Measurements from ENCODE around the gene C1orf35.

The C1orf35 gene

DNA sequence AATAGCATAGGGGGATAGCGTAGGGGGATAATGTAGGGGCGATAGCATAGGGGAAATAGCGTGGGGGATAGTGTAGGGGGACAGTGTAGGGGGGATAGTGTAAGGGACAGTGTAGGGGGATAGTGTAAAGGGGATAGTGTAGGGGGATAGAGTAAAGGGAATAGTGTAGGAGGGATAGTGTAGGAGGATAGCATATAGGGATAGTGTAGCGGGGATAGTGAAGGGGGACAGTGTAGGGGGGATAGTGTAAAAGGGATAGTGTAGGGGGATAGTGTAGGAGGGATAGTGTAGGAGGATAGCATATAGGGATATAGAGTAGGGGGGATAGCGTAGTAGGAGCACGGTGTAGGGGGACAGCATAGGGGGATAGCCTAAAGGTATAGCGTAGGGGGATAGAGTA lies 34.8 kb downstream of the C1orf35 start:
- TF ChIP-seq POLR2A (IDR thresholded peaks at IDR 0.05; ENCODE audit: low read length) (no peak), GATA1 (IDR thresholded peaks at IDR 0.05; ENCODE audit: low read depth, low read length) (no peak)
- DNase-seq, result no peak

DNA sequence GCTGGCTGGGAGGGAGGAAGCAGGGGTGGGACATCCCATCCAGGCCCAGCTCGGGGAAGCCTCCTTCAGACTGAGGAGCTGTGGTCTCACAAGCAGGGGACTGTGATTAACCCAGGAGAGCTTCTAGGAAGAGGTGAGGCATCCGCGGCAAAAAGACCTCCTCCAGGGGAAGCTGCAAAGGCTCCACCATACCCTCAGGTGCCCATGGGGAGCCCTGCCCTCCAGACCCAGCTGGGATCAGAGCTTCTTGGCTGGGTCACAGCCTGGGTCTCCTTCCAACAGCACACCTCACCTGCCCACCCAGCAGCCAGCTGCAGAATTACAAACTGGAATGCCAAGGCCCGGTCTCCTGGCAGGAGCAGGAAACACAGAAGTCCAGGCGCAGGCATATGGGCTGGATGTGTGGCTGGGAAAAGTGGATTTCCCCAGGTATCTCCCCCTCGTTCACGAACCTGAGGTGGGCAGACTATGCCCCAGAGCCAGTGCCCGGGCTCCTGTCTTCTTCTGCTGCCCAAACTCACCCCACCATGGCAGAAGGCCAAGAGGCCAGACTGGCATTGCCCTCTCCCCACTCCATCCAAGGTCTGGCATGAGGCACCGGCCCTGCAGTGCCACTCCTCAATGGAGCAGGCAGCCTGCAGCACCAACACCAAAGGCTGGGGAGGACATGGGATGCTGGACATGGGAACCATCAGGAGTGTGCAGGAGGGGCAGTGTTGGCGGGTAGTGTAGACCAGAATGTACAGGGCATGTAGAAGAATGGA lies 36.1 kb downstream of the C1orf35 start:
- DNase-seq, result no peak
- TF ChIP-seq POLR2A (IDR thresholded peaks at IDR 0.05; ENCODE audit: low read length) (no peak), GATA1 (IDR thresholded peaks at IDR 0.05; ENCODE audit: low read depth, low read length) (no peak)

DNA sequence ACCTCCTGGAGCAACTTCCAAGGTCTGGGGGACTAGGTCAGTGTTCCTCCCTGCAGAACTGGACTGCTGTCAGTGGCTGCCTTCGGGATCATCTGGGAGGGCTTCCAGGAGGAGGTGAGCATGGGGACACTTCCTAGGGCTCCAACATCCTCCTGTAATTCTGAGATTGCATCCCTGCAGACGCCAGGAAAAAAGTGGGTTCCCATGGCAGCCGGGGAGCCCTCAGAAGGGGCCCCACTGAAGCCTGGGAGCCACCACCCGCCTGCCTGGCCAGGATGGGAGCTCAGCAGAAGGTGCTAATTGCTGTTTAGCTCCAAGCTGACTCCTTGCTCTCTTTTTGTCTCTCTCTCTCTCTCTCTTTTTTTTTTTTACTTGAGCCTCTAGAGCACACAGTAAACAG lies 36.7 kb downstream of the C1orf35 start:
- TF ChIP-seq POLR2A (IDR thresholded peaks at IDR 0.05; ENCODE audit: low read length) (no peak), GATA1 (IDR thresholded peaks at IDR 0.05; ENCODE audit: low read depth, low read length) (no peak)

DNA sequence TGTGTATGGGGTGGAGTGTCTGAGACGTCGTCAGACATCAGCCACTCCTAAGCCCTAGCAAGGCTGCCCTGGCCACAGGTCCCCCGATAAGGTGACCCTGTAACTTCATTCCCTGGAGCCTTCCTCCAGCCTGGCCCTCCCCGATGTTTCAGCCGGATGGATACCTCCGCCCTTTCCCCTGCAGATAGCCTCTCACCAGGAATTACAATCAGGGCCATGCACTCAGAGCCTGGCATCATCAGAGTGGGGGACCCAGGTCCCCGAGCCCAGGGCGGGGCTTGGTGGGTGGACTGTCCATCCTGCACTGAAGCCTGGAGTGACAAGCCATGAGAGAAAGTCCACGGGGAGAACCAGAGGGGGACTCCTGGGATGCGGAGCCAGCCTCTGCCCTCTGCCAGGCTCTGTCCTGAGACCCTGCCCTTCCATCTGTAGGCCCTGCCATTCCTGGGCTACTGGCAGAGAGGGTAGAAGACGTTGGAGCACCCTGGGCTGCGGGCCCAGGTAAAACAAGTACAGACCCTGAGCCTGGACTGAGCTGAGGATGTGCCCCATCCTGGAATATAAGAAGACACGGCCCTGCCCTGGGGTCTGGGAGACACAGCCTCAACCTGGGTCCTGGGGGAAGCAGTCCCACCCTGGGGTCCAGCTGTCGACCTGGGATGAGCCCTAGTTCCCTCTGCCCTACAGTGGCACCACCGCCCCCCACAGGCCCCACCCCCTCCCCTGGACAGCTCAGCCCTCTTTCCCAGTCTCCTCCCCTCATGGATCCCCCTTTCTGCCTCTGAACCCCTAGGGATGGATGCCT lies 37.4 kb downstream of the C1orf35 start:
- TF ChIP-seq GATA1 (IDR thresholded peaks at IDR 0.05; ENCODE audit: low read depth, low read length) (no peak), POLR2A (IDR thresholded peaks at IDR 0.05; ENCODE audit: low read length) (no peak)
- DNase-seq, result no peak

More for the DNA sequence above, 36.7 kb downstream of the C1orf35 start:
- no peak for DNase-seq

DNA sequence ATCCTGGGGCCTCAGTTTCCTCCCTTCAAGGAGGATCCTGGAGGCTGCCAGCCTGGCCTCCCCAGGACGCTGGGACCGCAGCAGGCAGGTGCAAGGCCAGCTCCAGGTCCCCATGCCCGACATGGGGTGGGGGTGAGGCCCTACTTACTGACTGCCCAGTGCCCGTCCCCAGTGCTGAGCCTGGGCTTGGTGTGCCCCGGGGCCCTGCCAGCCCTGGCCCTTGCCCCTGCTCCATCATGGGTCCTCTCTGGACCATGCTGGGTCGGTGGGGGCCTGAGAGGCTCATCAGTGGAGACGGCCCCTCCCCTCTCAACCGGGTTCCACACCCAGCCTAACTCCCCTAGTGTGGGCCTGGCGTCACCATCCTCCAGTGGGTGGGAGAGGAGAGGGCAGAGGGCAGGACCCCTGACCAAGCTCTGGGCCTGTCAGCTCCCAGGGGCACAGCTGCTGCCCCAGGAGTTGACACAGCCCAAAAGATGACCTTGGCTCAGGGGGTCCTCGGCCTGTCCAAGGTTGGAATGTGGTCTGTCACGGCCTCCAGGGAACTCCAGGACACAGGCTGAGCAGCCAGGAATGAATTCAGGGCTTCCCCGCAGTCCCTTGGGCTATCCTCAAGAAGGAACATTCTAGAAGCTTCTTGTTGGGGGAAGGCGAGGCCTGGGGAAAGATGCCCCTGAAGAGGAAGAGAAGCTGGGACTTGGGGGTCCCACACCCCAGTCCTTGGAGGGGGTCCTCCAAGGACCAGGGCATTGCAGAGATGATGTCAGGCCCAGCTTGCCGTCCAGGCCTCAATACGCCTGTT lies 38.2 kb downstream of the C1orf35 start:
- no peak for DNase-seq
- TF ChIP-seq GATA1 (IDR thresholded peaks at IDR 0.05; ENCODE audit: low read depth, low read length), result no peak
- no peak for TF ChIP-seq POLR2A (IDR thresholded peaks at IDR 0.05; ENCODE audit: low read length)

- no peak for DNase-seq
- TF ChIP-seq GATA1 (IDR thresholded peaks at IDR 0.05; ENCODE audit: low read depth, low read length) (no peak), POLR2A (IDR thresholded peaks at IDR 0.05; ENCODE audit: low read length) (no peak)
These were observed 38.8 kb downstream of the C1orf35 start for GRCh38 chr1:228064296-228064695.

- TF ChIP-seq GATA1 (IDR thresholded peaks at IDR 0.05; ENCODE audit: low read depth, low read length), result no peak
- TF ChIP-seq POLR2A (IDR thresholded peaks at IDR 0.05; ENCODE audit: low read length), result no peak
- DNase-seq, result no peak
These were observed 39.6 kb downstream of the C1orf35 start for GRCh38 chr1:228063251-228064191.

GRCh38 chr1:228062812-228063211 lies 40.3 kb downstream of the C1orf35 start:
- TF ChIP-seq POLR2A (IDR thresholded peaks at IDR 0.05; ENCODE audit: low read length) (no peak), GATA1 (IDR thresholded peaks at IDR 0.05; ENCODE audit: low read depth, low read length) (no peak)
- no peak for DNase-seq

DNA sequence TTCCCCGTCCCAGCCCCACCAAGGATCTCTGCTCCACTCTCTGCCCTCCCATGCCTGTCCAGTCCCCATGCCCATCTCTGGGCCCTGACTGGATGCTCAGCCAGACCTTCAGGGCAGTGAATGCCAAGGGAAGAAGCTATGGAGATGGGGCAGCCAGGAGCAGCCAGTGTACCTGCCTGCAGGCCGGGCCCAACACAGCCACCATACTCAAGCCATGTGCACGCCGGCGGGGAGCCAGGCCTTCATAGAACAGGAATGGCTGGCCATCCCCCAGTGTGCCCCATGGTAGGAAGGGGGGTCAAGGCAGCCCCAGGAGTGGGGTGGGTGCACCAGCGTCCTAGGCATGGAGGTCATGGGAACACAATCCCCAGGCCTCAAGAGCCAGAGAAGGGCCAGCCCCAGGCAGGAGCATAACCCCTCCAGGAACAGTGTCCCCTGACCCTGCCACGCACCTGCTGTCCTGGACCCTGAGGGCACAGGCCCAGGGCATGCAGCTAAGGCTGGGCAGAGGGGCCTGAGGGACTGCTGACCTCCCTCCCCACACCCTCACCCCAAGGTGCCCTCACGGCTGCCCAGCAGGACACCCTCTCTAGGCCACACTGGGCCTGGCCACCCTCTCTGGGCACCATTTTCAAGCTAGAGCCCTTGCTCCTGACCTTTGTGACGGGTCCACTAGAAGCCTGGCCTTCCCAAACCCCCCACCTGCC lies 40.9 kb downstream of the C1orf35 start:
- DNase-seq, result no peak
- TF ChIP-seq GATA1 (IDR thresholded peaks at IDR 0.05; ENCODE audit: low read depth, low read length) (no peak), POLR2A (IDR thresholded peaks at IDR 0.05; ENCODE audit: low read length) (no peak)

GRCh38 chr1:228061411-228062084 lies 41.6 kb downstream of the C1orf35 start:
- no peak for DNase-seq
- TF ChIP-seq GATA1 (IDR thresholded peaks at IDR 0.05; ENCODE audit: low read depth, low read length), result no peak
- TF ChIP-seq POLR2A (IDR thresholded peaks at IDR 0.05; ENCODE audit: low read length), result no peak

DNA sequence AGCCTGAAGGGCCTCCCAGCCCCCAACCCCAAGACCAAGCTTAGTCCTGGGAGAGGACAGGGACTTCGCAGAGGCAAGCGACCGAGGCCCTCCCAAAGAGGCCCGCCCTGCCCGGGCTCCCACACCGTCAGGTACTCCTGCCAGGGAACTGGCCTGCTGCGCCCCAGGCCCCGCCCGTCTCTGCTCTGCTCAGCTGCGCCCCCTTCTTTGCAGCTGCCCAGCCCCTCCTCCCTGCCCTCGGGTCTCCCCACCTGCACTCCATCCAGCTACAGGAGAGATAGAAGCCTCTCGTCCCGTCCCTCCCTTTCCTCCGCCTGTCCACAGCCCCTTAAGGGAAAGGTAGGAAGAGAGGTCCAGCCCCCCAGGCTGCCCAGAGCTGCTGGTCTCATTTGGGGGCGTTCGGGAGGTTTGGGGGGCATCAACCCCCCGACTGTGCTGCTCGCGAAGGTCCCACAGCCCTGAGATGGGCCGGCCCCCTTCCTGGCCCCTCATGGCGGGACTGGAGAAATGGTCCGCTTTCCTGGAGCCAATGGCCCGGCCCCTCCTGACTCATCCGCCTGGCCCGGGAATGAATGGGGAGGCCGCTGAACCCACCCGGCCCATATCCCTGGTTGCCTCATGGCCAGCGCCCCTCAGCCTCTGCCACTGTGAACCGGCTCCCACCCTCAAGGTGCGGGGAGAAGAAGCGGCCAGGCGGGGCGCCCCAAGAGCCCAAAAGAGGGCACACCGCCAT lies 42.5 kb downstream of the C1orf35 start:
- no peak for DNase-seq
- no peak for TF ChIP-seq POLR2A (IDR thresholded peaks at IDR 0.05; ENCODE audit: low read length)
- TF ChIP-seq GATA1 (IDR thresholded peaks at IDR 0.05; ENCODE audit: low read depth, low read length), result no peak

Measured in erythroblast (primary cell).